Testis (tissue), 2 donors: ENCODE measurements around the gene STARD3NL.

Experiments used
- POLR2A ChIP-seq: fragments of 450-650 bp; IDR thresholded peaks from one replicate; pipeline ENCODE4 v1.6.1; 2017; ENCODE audit warnings: antibody characterized with exemption, mild to moderate bottlenecking, moderate library complexity
- TF ChIP-seq, protein P1 (sequence below), 3 experiments: fragments of 450-650 bp in 2 of 3; fragments of 200-600 bp in 1 of 3; sonication (generic) in 1 of 3; IDR thresholded peaks; one replicate each; pipeline ENCODE4 v1.5.1; 2016 to 2019; ENCODE audit warnings: antibody characterized with exemption in 3 of 3, mild to moderate bottlenecking in 2 of 3, moderate library complexity in 1 of 3

DNA sequence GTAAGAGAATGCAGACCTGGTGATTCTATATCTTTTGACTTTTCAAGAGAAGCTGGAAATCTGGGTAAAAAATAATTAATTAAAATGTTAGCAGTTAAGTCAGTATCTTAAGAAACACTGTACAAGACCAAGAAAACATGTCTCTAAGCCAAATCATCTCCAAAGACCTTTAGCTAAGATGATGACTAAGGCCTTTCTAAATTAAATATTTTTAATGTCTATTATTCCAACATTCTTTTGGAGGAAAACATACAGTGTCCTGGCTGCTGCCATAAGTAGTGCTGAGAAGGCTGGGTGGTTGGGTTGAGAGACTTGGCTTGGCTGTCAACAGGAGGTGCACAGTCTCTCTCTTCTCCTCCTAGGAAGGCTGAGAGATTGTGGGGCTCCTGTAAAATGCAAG is 20.3 kb downstream of the STARD3NL start:
- TF ChIP-seq, protein P1, sequence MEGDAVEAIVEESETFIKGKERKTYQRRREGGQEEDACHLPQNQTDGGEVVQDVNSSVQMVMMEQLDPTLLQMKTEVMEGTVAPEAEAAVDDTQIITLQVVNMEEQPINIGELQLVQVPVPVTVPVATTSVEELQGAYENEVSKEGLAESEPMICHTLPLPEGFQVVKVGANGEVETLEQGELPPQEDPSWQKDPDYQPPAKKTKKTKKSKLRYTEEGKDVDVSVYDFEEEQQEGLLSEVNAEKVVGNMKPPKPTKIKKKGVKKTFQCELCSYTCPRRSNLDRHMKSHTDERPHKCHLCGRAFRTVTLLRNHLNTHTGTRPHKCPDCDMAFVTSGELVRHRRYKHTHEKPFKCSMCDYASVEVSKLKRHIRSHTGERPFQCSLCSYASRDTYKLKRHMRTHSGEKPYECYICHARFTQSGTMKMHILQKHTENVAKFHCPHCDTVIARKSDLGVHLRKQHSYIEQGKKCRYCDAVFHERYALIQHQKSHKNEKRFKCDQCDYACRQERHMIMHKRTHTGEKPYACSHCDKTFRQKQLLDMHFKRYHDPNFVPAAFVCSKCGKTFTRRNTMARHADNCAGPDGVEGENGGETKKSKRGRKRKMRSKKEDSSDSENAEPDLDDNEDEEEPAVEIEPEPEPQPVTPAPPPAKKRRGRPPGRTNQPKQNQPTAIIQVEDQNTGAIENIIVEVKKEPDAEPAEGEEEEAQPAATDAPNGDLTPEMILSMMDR (IDR thresholded peaks at IDR 0.05): no peak
- TF ChIP-seq POLR2A: no peak
